Vagina (tissue), 2 donors: Measurements from ENCODE around the gene SPAG7. TPM values are rescaled to one million over a fixed set of nuclear protein-coding genes. Genes with fewer than 3 reads are reported as not detected.
A peak's percentile ranks its signal among the peaks of the same experiment; 100 is the strongest.

Experiments
- DNase-seq, 2 donors: peaks; one replicate each; pipeline ENCODE4 v3.0.0-alpha.2; 2017; ENCODE audit errors: extremely low spot score in 2 of 2
- H3K27ac ChIP-seq: fragments of 200-600 bp; sonication (generic); one replicate; pipeline ENCODE4 v1.5.1; 2019
- H3K27me3 ChIP-seq: fragments of 200-600 bp; sonication (generic); one replicate; pipeline ENCODE4 v1.5.1; 2019
- H3K36me3 ChIP-seq, 2 donors: fragments of 200-600 bp; sonication (generic); one replicate each; pipeline ENCODE4 v1.5.1; 2017 to 2019
- H3K4me1 ChIP-seq: fragments of 200-600 bp; sonication (generic); one replicate; pipeline ENCODE4 v1.5.1; 2019
- H3K4me3 ChIP-seq, 2 donors: fragments of 200-600 bp; sonication (generic); 1 replicate in 1 of 2; 2 replicates in 1 of 2; pipeline ENCODE4 v1.5.1; 2016 to 2019
- H3K9me3 ChIP-seq: fragments of 200-600 bp; sonication (generic); one replicate; pipeline ENCODE4 v1.5.1; 2019
- POLR2A ChIP-seq, 2 donors: fragments of 450-650 bp; IDR thresholded peaks; one replicate each; pipeline ENCODE4 v1.6.1; 2017; ENCODE audit warnings: antibody characterized with exemption in 2 of 2, mild to moderate bottlenecking in 2 of 2, moderate library complexity in 2 of 2
- POLR2AphosphoS5 ChIP-seq, 2 donors: sonication (generic); formaldehyde crosslinking; IDR thresholded peaks; one replicate each; pipeline ENCODE4 v1.9.0; 2017; ENCODE audit warnings: antibody characterized with exemption in 2 of 2, mild to moderate bottlenecking in 2 of 2, low read depth in 1 of 2; ENCODE audit not compliant: insufficient read depth in 1 of 2
- intact Hi-C: fragments of 100-400 bp; cut with DNase I; formaldehyde crosslinking; loops from one replicate; pipeline ENCODE4 v1.15.1; 2023
- total RNA-seq: library from RNA; depleted of rRNA; stranded (reverse); fragments of >200 nt; gene quantifications from one replicate; pipeline ENCODE4 v1.2.3, GENCODE V29; 2016
- TF ChIP-seq, protein P1 (sequence below), 3 experiments: fragments of 450-650 bp in 2 of 3; fragments of 200-600 bp in 1 of 3; sonication (generic) in 1 of 3; IDR thresholded peaks; one replicate each; pipeline ENCODE4 v1.5.1; 2017 to 2019; ENCODE audit warnings: antibody characterized with exemption in 3 of 3, mild to moderate bottlenecking in 2 of 3, moderate library complexity in 2 of 3

The SPAG7 gene
- total RNA-seq, 1 donor from 2014 or later: 34.6 TPM

DNA sequence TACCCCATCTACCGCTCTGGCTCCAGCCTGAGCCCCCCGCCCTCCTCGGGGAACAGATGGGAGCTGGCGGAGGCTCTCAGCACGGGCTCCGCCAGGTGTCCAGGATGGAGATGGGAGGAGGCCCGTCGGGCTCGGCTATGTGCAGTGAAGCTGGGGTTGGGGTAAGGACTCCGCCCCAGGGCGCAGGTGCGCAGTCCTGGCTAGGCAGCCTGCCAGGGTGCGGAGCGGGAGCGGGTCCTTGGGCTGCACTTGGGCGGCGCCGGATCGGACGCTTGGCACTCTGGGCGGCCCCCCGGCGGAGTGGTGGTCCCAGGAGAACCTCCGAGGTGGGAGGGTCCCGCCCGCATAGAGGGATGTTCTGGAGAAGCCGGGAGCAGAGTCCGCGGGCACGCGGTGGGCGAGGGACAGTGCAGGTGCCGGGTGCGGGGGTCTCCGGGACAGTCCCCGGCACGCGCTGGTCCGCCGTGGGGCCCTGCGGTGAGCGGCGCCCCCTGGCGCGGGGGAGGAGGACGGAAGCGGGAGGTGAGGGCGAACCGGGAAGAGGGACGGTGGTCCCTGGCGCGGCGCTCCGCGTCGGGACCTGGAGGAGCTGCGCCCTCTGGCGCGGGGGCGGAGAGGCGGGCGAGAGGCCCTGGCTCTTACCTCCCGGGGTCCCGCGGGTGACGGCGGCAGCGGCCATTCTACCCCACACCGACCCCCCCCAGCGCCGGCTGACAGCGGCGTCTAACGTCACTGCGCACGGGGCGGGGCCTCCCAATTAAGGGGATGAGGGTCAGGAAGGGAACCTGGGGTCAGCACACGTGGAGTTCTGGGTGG is 19.5 kb upstream of the SPAG7 start, which contains the start of gene CAMTA2:
TSS of gene CAMTA2 (minus strand) at position 725 of the 816 bp plus-strand sequence. CDS start 1,453 bp downstream, outside the sequence.
- peaks cover 32% of the 10 kb centered on the region for H3K4me1 ChIP-seq
- no peaks in the 10 kb centered on the region for H3K27me3 ChIP-seq
- H3K27ac ChIP-seq: peak within 1 kb of the TSS; percentile 89
- H3K9me3 ChIP-seq: no peaks in the 10 kb centered on the region
- intact Hi-C loops: loop anchor here (10.0 kb wide), 1 partner anchor 48 kb away; the partner anchor contains the start of gene SLC52A1
- peaks cover 0 to 6% of the 10 kb centered on the region in 2 donors for H3K36me3 ChIP-seq
- TF ChIP-seq POLR2A (IDR thresholded peaks at IDR 0.05) (peak in 1 of 2 donors; percentile 81), POLR2AphosphoS5 (IDR thresholded peaks at IDR 0.05; ENCODE audit: insufficient read depth in 1 of 2, low read depth in 1 of 2) (peak; percentile 69 to 93)
- TF ChIP-seq, protein P1, sequence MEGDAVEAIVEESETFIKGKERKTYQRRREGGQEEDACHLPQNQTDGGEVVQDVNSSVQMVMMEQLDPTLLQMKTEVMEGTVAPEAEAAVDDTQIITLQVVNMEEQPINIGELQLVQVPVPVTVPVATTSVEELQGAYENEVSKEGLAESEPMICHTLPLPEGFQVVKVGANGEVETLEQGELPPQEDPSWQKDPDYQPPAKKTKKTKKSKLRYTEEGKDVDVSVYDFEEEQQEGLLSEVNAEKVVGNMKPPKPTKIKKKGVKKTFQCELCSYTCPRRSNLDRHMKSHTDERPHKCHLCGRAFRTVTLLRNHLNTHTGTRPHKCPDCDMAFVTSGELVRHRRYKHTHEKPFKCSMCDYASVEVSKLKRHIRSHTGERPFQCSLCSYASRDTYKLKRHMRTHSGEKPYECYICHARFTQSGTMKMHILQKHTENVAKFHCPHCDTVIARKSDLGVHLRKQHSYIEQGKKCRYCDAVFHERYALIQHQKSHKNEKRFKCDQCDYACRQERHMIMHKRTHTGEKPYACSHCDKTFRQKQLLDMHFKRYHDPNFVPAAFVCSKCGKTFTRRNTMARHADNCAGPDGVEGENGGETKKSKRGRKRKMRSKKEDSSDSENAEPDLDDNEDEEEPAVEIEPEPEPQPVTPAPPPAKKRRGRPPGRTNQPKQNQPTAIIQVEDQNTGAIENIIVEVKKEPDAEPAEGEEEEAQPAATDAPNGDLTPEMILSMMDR (IDR thresholded peaks at IDR 0.05): peak; percentile 22 to 89 (median 63)
- no peak for DNase-seq
- peak within 1 kb of the TSS; percentile 66 to 95 for H3K4me3 ChIP-seq

DNA sequence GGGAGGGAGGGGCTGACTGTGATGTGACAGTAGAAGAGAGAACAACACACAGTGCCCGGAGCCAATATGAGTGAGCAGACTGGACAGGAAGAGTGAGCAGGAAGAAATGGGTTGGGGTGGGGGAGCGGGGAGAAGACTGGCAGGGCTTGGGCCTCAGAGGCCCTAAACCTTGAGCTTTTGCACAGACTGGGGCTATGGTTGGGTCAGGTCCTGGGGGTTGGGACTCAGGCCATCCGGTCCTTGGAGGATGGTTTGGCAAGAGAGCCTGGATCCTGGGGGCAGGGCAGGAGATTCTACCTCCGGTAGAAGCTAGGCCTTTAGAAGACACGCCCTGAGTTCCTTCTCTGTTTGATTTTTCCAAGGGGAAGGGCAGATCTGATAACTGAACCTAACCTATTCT is 18.8 kb upstream of the SPAG7 start:
- TF ChIP-seq, protein P1 (IDR thresholded peaks at IDR 0.05): no peak
- TF ChIP-seq POLR2A (IDR thresholded peaks at IDR 0.05) (no peak), POLR2AphosphoS5 (IDR thresholded peaks at IDR 0.05; ENCODE audit: insufficient read depth in 1 of 2, low read depth in 1 of 2) (no peak)
- peak overlapping the region; percentile 66 to 95 for H3K4me3 ChIP-seq
- H3K36me3 ChIP-seq: peaks cover 0 to 12% of the 10 kb centered on the region in 2 donors
- DNase-seq: no peak
- intact Hi-C loops: loop anchor here (10.0 kb wide), 1 partner anchor 48 kb away; the partner anchor contains the start of gene SLC52A1
- H3K9me3 ChIP-seq: no peaks in the 10 kb centered on the region
- H3K27ac ChIP-seq: peak overlapping the region; percentile 89
- H3K27me3 ChIP-seq: no peaks in the 10 kb centered on the region
- H3K4me1 ChIP-seq: peaks cover 32% of the 10 kb centered on the region

GRCh38 chr17:4982305-4982704 is 14.7 kb upstream of the SPAG7 start:
- Histone ChIP-seq H3K27me3 (no peaks in the 10 kb centered on the region), H3K36me3 (peaks cover 0 to 37% of the 10 kb centered on the region in 2 donors), H3K4me1 (peaks cover 17% of the 10 kb centered on the region), H3K9me3 (no peaks in the 10 kb centered on the region), H3K27ac (no peak overlapping the region), H3K4me3 (no peak overlapping the region)
- intact Hi-C loops: loop anchor here (5.0 to 10.0 kb wide), 2 partner anchors 52 to 75 kb away; partner anchors contain the start of gene SLC52A1
- TF ChIP-seq POLR2AphosphoS5 (IDR thresholded peaks at IDR 0.05; ENCODE audit: insufficient read depth in 1 of 2, low read depth in 1 of 2) (no peak), POLR2A (IDR thresholded peaks at IDR 0.05) (no peak)
- TF ChIP-seq, protein P1 (IDR thresholded peaks at IDR 0.05): no peak
- DNase-seq: no peak

DNA sequence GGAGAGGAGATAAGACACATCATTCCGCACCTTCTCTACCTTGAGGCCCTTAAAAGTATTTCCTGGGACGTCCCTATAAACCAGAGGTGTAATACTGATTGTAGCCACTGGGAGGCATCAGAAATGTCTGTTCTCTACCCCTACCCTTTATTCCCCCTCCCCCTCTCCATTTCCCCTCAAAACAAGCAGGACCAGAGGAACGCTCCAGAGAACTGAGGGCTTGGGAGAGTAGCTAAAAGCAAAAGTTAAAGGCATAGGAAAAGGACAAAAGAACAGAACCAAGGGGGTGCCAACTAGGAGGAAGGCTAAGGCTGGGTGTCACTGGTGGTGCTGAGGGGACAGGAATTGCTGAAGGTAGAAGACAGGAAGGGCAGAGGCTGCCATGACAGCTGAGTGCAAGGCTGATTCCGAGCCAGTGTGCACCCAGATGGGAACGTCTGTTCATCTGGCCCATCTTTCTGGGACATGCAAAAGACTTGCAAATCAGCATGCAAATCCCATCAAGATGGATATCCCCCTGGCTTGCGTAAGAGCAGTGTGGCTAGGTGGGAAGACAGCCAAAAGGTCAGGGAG is 13.1 kb upstream of the SPAG7 start:
- DNase-seq: no peak
- intact Hi-C loops: loop anchor here (5.0 to 10.0 kb wide), 2 partner anchors 54 to 73 kb away; partner anchors contain the start of gene SLC52A1
- H3K9me3 ChIP-seq: no peaks in the 10 kb centered on the region
- H3K27me3 ChIP-seq: no peaks in the 10 kb centered on the region
- no peak overlapping the region for H3K4me3 ChIP-seq
- H3K27ac ChIP-seq: no peak overlapping the region
- no peak for TF ChIP-seq POLR2A (IDR thresholded peaks at IDR 0.05)
- TF ChIP-seq, protein P1 (IDR thresholded peaks at IDR 0.05): peak; percentile 41 to 71 (median 59)
- H3K4me1 ChIP-seq: peaks cover 4% of the 10 kb centered on the region
- peaks cover 0 to 52% of the 10 kb centered on the region in 2 donors for H3K36me3 ChIP-seq
